Measurements from ENCODE around the gene NBAS. TPM values are rescaled to one million over a fixed set of nuclear protein-coding genes. Genes with fewer than 3 reads are reported as not detected.

The NBAS gene
- polyA plus RNA-seq, 2 of the 4 experiments (the other 2 are of a cell fraction): 16.7 to 34.9 TPM

DNA sequence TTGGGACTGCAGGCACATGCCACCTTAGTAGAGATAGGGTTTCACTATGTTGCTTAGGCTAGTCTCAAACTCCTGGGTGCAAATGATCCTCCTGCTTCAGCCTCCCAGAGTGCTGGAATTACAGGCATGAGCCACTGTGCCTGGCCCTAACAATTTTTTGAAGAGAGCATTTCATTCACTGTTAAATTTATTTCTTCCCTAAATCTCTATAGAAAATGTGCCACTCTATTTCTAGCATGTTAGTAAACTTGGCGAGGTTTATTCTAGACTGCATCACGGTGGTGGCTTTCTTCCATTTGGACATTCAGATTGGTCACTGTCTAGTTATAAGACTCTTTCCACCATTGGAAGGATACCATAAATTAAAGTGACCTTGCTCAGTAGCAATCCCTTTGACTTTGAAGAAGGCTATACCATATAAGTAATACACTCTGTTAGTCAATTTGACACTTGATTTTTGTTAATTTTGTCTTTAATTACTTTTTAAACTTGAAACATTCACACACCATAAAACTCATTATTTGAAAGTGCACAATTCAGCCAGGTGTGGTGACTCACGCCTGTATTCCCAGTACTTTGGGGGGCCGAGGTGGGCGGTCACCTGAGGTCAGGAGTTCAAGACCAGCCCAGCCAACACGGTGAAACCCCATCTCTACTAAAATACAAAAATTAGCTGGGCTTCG, 46.7 kb upstream of the NBAS start:
- CTCF ChIA-PET: interaction anchor here (0.6 kb wide), 1 partner anchor 435 kb away, joined by 3 read pairs; no protein-coding TSS in a partner anchor
- H3K4me1 ChIP-seq: no peaks in the 10 kb centered on the region
- WGBS (ENCODE audit: missing lambda C conversion rate): 94% methylated on average over 7 of the region's 7 CpGs
- no peak overlapping the region for H3K27ac ChIP-seq
- POLR2A ChIA-PET: no interaction called here
- no peak overlapping the region for H3K4me2 ChIP-seq
- ATAC-seq: no peak
- no peak for TF ChIP-seq FOXS1 (CRISPR knock-in tag; IDR thresholded peaks at IDR 0.05)
- DNase-seq (ENCODE audit: low read depth in 1 of 2, low spot score in 1 of 2): no peak
- no peak for FAIRE-seq
- no peaks in the 10 kb centered on the region for H3K9me3 ChIP-seq
- H3K4me3 ChIP-seq: no peak overlapping the region

DNA sequence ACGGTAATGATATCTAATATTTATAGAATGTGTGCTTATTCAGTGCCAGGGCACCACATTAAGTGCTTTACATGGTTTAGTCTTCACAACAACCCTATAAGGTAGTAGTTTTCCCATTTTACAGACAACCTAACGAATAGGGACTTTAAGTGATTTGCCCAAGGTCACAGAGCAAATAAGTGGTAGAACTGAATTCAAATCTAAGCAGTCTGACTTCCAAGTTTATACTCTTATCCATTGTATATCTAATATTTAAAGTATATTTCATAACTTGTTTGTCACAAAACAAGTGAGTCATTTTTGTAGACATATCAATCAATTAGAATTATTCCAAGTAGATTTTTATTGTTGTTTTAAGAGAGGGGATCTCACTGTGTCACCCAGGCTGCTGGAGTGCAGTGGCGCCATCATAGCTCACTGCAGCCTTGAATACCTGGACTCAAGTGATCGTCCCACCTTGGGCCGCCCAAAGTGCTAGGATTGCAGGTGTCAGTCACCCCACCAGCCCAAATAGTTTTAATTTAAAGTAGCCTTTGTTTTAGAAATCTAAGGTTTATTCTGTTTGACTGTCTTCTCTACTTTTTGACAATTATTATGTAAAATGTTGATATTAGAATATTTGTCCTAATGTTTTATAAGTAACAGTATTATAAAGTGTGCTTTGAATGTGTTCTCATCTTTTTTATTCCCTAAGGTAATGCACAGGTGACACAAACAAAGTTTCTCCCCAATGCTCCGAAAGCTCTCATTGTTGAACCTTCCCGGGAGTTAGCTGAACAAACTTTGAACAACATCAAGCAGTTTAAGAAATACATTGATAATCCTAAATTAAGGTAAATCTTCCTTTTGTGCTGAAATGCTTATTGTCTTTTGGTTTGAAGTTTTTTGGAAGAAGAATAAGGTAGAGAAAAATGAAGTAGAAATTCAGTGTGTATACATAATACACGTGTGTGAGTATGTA, 45.6 kb upstream of the NBAS start:
- WGBS (ENCODE audit: missing lambda C conversion rate): 91% methylated on average over 8 of the region's 8 CpGs
- no peak for TF ChIP-seq ZC3H11A (IDR thresholded peaks at IDR 0.05)
- Histone ChIP-seq H3K27ac (no peak overlapping the region), H3K4me2 (no peak overlapping the region), H3K9me3 (no peaks in the 10 kb centered on the region), H3K4me1 (no peaks in the 10 kb centered on the region), H3K4me3 (no peak overlapping the region)
- no peak for FAIRE-seq
- no peak for DNase-seq (ENCODE audit: low read depth in 1 of 2, low spot score in 1 of 2)
- no peak for ATAC-seq
- ChIA-PET CTCF (no interaction called here), POLR2A (interaction anchor here (0.5 kb wide), 1 partner anchor 28 kb away, joined by 3 read pairs; no protein-coding TSS in a partner anchor)

DNA sequence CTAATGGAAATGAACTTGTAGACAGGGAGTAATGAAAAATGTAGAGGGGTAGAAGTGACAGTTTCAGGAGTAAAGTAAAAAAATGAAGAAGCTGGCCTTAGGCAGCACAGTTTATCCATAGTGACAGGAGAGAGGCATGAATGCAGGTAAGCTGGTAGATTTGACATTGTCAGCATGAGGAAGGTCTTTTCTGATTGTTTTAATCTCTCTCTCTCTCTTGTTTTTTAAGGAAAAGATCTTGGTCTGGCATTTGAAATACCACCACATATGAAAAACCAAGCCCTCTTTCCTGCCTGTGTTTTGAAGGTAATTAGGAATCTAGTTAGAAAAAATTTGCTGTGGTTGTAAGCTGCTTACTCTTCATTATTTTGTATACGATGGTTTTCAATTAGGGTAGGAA, 44.6 kb upstream of the NBAS start:
- no peak for FAIRE-seq

DNA sequence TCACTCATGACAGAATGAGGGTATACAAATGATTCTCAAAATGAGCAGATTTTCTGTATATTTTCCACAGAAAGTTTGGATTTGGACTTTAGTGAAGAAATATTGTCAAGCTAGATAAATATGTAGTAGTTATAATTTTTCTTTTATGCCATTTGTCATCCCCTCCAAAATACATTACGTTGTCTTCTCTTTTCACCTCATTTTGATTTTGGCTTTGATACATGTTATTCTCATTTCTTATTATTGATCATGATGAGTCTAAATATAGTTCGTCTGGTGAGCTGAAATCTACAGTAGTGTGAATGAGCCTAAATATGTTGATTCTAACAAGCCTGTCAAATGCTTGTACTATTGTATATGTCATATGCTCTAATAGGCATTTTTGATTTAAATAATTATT, 42.8 kb upstream of the NBAS start:
- ATAC-seq (no peak), FAIRE-seq (no peak), DNase-seq (ENCODE audit: low read depth in 1 of 2, low spot score in 1 of 2) (no peak)
- H3K4me2 ChIP-seq: no peak overlapping the region
- TF ChIP-seq EHMT2 (IDR thresholded peaks at IDR 0.05; ENCODE audit: low read depth) (no peak), SMC3 (IDR thresholded peaks at IDR 0.05) (no peak), GATA3 (IDR thresholded peaks at IDR 0.05; ENCODE audit: borderline replicate concordance) (no peak), MYC (IDR thresholded peaks at IDR 0.05; ENCODE audit: borderline replicate concordance, low read length) (no peak), EP300 (IDR thresholded peaks at IDR 0.05) (no peak)
- TF ChIP-seq, protein P1, sequence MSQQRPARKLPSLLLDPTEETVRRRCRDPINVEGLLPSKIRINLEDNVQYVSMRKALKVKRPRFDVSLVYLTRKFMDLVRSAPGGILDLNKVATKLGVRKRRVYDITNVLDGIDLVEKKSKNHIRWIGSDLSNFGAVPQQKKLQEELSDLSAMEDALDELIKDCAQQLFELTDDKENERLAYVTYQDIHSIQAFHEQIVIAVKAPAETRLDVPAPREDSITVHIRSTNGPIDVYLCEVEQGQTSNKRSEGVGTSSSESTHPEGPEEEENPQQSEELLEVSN (IDR thresholded peaks at IDR 0.05; ENCODE audit: borderline replicate concordance, low read depth): no peak
- WGBS (ENCODE audit: missing lambda C conversion rate): 91% methylated on average over 2 of the region's 2 CpGs
- no peak overlapping the region for H3K27ac ChIP-seq
- H3K4me1 ChIP-seq: no peaks in the 10 kb centered on the region
- ChIA-PET CTCF (no interaction called here), POLR2A (no interaction called here)
- H3K9me3 ChIP-seq: no peaks in the 10 kb centered on the region
- H3K4me3 ChIP-seq: no peak overlapping the region

More for the DNA sequence above, 44.6 kb upstream of the NBAS start:
- ATAC-seq: no peak
- no peak for DNase-seq (ENCODE audit: low read depth in 1 of 2, low spot score in 1 of 2)
- Histone ChIP-seq H3K4me3 (no peak overlapping the region), H3K27ac (no peak overlapping the region), H3K4me2 (no peak overlapping the region), H3K4me1 (no peaks in the 10 kb centered on the region), H3K9me3 (no peaks in the 10 kb centered on the region)
- POLR2A ChIA-PET: no interaction called here
- 39% methylated on average over 1 of the region's 1 CpG for WGBS (ENCODE audit: missing lambda C conversion rate)
- TF ChIP-seq HDAC2 (IDR thresholded peaks at IDR 0.05): no peak
- no peak for TF ChIP-seq ZNF302 (CRISPR knock-in tag; IDR thresholded peaks at IDR 0.05)
- no peak for TF ChIP-seq PHF8 (IDR thresholded peaks at IDR 0.05; ENCODE audit: borderline replicate concordance, low read depth)
- CTCF ChIA-PET: no interaction called here

DNA sequence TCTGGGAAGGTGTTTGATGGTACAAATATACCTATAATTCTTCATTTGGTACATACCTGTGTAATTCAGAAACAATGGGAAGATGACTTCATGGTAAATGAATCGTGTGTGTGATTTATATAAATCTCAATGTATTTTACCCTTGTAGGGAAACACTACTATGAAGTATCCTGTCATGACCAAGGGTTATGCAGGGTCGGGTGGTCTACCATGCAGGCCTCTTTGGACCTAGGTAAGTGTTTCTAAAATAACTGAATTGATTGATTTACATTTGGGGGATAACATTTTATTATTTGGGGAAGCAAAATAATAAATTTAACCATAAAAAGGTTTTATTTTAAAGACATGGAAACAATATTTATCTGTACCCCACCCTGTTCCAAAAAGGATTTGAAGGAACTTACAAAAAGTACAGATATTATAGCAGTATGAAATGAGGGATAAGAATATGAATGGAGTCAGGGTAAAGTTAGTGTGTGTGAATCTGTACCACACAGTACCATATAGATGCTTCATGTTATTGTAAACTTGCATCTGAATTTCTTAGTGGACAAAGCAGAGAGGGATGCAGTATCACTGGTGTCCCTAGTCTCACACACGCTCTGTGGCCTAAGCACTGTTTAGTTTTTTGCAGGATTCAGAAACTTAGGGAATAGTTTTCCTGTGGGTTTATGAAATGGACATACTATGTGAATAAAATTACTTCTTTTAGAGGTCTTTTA, 42.1 kb upstream of the NBAS start:
- POLR2A ChIA-PET: no interaction called here
- H3K4me1 ChIP-seq: no peaks in the 10 kb centered on the region
- no peak overlapping the region for H3K27ac ChIP-seq
- CTCF ChIA-PET: no interaction called here
- H3K9me3 ChIP-seq: no peaks in the 10 kb centered on the region
- H3K4me3 ChIP-seq: no peak overlapping the region
- H3K4me2 ChIP-seq: no peak overlapping the region
- 89% methylated on average over 3 of the region's 3 CpGs for WGBS (ENCODE audit: missing lambda C conversion rate)
- FAIRE-seq: no peak
- no peak for ATAC-seq
- TF ChIP-seq ZNF302 (CRISPR knock-in tag; IDR thresholded peaks at IDR 0.05): no peak
- no peak for TF ChIP-seq HDAC2 (IDR thresholded peaks at IDR 0.05)
- no peak for TF ChIP-seq NFE2L2 (conservative IDR thresholded peaks at IDR 0.05; ENCODE audit: low read length)
- TF ChIP-seq MAZ (IDR thresholded peaks at IDR 0.05; ENCODE audit: borderline replicate concordance, low read depth, low read length): no peak
- no peak for DNase-seq (ENCODE audit: low read depth in 1 of 2, low spot score in 1 of 2)

Measured in A549 (cell line).